ENCODE data around the gene BLNK.

DNA sequence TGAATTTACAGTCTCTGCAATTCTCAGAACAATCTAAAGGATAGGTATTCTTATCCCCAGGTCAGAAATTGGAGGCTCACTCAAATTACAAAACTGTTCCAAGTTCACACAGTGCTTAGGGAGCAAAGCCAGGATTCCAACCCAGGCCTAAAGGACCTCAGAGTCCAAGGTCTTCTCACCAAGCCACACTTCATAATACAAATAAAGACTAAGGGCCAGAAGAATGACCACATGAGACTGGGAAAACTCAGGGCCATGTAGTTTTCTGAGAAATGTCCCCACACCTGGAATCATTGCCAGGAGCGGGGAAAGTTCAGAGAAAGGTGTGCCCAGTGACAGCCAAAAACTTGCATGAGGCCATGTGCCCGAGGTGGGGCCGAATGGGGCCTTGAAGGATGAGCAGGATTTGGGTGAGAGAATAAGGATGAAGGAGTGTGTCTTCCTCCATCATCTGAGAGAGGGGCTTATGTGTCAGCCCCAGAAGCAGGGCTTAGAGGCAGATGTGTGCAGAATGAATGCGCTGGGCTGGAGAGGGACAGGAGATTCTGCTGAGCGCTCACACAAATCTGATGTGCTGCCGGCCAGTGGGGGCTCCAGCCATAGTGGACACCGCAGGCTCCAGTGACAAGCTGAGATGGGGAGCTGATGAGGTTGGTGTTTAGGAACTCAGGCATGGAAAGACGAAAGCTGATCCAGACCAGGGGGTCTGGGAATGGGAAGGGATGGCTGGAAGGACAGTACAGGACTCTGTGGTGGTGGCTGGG lies 35.9 kb downstream of the BLNK start:
- TF ChIP-seq, protein P1, sequence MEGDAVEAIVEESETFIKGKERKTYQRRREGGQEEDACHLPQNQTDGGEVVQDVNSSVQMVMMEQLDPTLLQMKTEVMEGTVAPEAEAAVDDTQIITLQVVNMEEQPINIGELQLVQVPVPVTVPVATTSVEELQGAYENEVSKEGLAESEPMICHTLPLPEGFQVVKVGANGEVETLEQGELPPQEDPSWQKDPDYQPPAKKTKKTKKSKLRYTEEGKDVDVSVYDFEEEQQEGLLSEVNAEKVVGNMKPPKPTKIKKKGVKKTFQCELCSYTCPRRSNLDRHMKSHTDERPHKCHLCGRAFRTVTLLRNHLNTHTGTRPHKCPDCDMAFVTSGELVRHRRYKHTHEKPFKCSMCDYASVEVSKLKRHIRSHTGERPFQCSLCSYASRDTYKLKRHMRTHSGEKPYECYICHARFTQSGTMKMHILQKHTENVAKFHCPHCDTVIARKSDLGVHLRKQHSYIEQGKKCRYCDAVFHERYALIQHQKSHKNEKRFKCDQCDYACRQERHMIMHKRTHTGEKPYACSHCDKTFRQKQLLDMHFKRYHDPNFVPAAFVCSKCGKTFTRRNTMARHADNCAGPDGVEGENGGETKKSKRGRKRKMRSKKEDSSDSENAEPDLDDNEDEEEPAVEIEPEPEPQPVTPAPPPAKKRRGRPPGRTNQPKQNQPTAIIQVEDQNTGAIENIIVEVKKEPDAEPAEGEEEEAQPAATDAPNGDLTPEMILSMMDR (conservative IDR thresholded peaks at IDR 0.05), result no peak
- TF ChIP-seq EZH2 (IDR thresholded peaks at IDR 0.05; ENCODE audit: low read depth), result no peak
